Panc1 (cell line): ENCODE results near the gene ALS2CL. TPM values are rescaled to one million over a fixed set of nuclear protein-coding genes. Genes with fewer than 3 reads are reported as not detected.

ENCODE experiments used
- ATAC-seq: fragments of 200-7000 bp; cut with Tn5 transposase; 2 replicates; pipeline ENCODE4 v1.9.1; 2020; ENCODE audit warnings: mild to moderate bottlenecking, moderate library complexity
- BruUV-seq: library from RNA; stranded (reverse); fragments of 400-500 nt; replicated peaks from 2 replicates; lab custom pipeline; 2021; lab: Mats Ljungman, UMichigan
- CTCF ChIA-PET: fragments of 300-600 bp; sonication (Branson Sonifier 250); formaldehyde crosslinking; loops from one replicate; lab custom pipeline; 2022; ENCODE audit warnings: antibody characterized with exemption; lab: Charles Lee
- POLR2A ChIA-PET: fragments of 300-600 bp; sonication (Branson Sonifier 250); formaldehyde crosslinking; loops from one replicate; lab custom pipeline; 2022; ENCODE audit warnings: antibody characterized with exemption; lab: Charles Lee
- DNase-seq: peaks from one replicate; pipeline ENCODE4 v3.0.0-alpha.2; 2010; ENCODE audit warnings: low read depth, low spot score
- H3K27ac ChIP-seq: 2 replicates; pipeline ENCODE4 v1.5.1; 2011; ENCODE audit warnings: mild to moderate bottlenecking, low read length, inconsistent platforms
- H3K27me3 ChIP-seq: fragments of 200-500 bp; sonication (Bioruptor generic); 2 replicates; pipeline ENCODE4 v1.6.0; 2014; ENCODE audit warnings: low read length, inconsistent platforms; ENCODE audit not compliant: control insufficient read depth, insufficient read depth
- H3K36me3 ChIP-seq: fragments of 200-500 bp; sonication (Bioruptor generic); 2 replicates; pipeline ENCODE4 v1.5.1; 2014; ENCODE audit warnings: inconsistent platforms, mild to moderate bottlenecking, low read length, moderate library complexity; ENCODE audit not compliant: control insufficient read depth, insufficient read depth
- H3K4me1 ChIP-seq: 2 replicates; pipeline ENCODE4 v1.5.1; 2011; ENCODE audit warnings: inconsistent platforms, mild to moderate bottlenecking, low read length, moderate library complexity; ENCODE audit not compliant: control insufficient read depth, insufficient read depth
- H3K4me3 ChIP-seq, 2 experiments: 2 replicates each; pipeline ENCODE4 v1.5.1; 2011 to 2012; ENCODE audit warnings: low read depth in 2 of 2, low read length in 2 of 2, mild to moderate bottlenecking in 2 of 2, inconsistent platforms in 1 of 2, moderate library complexity in 1 of 2
- H3K9me3 ChIP-seq: fragments of 200-500 bp; sonication (Bioruptor generic); 2 replicates; pipeline ENCODE4 v1.5.1; 2014; ENCODE audit warnings: low read depth, mild to moderate bottlenecking, inconsistent platforms, low read length, moderate library complexity; ENCODE audit not compliant: control insufficient read depth, insufficient read depth
- CTCF ChIP-seq: fragments of 450-650 bp; IDR thresholded peaks from 2 replicates; pipeline ENCODE4 v1.5.1; 2017; ENCODE audit warnings: mild to moderate bottlenecking
- POLR2AphosphoS5 ChIP-seq: IDR thresholded peaks from 2 replicates; pipeline ENCODE4 v1.6.1; 2012; ENCODE audit warnings: mild to moderate bottlenecking, low read depth, low read length, moderate library complexity
- SIN3A ChIP-seq: IDR thresholded peaks from 2 replicates; pipeline ENCODE4 v1.6.1; 2012; ENCODE audit warnings: low read depth, mild to moderate bottlenecking, low read length, moderate library complexity, borderline replicate concordance; ENCODE audit not compliant: insufficient read depth
- TCF7L2 ChIP-seq: IDR thresholded peaks from 2 replicates; pipeline ENCODE4 v1.6.1; 2011; ENCODE audit warnings: mild to moderate bottlenecking, low read depth, low read length, inconsistent platforms
- in situ Hi-C: cut with HindIII; loops from 2 replicates; pipeline ENCODE4 v1.10.0; 2016; ENCODE audit warnings: low sequenced_read_pairs, low pct_unique_long_range_greater_than_20kb
- intact Hi-C: fragments of 100-400 bp; cut with micrococcal nuclease; formaldehyde crosslinking; loops from one replicate; pipeline ENCODE4 v1.10.0; 2022; ENCODE audit not compliant: unreplicated experiment
- total RNA-seq: library from RNA; stranded (reverse); gene quantifications from one replicate; pipeline ENCODE4 v1.2.1, GENCODE V29; 2021; ENCODE audit not compliant: unreplicated experiment
- TF ChIP-seq, protein P1 (sequence below), 2 experiments: IDR thresholded peaks; 2 replicates each; pipeline ENCODE4 v1.6.1; 2011 to 2012; ENCODE audit warnings: low read depth in 2 of 2, control low read depth in 1 of 2, low read length in 1 of 2, mild to moderate bottlenecking in 1 of 2, moderate library complexity in 1 of 2; ENCODE audit not compliant: insufficient read depth in 1 of 2

The ALS2CL gene
- total RNA-seq, 1 experiment from 2014 or later = 2.7 TPM

DNA sequence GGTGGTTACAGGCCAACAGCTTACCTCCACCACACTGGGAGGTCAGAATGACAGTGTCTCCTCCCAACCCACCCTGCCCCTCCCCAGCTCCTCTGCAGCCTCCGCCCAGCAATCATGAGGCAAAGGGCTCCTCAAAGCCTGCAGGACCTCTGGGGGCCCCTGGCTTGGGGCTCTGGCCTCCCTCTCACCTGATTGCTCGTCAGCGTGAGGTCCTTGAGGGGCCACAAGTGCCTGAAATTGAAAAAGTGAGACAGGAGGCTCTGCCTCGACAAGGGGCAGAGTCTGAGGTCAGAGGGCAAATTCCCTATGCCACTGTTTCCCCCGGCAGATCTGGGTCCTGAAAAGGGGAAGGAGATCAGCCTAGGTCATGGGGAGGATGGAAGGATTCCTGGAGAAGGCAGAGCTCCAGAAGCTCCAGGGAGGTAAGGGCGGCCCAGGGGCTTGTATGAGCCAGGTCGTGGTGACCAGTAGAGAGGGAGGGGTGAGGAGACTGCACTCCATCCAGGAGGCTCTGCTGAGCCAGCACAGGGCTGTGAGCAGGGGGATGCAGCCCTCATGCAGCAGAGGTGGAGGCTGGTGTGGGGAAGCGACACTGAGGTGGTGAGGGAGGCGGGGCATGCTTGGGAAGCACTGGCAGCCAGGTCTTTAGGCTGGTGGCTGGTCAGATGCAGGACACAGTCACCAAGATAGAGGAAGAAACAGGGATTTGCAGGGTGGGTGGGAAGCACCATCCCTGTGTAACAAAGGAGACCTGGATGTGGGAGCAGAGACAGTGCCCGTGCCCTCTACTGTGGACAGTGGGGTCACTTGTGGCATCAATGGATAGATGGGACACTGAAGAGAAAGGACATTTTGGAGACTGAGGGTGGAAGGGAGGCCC is 20.1 kb downstream of the ALS2CL start:
- CTCF ChIA-PET = no interaction called here
- no TSS peak for BruUV-seq

GRCh38 chr3:46672349-46672695 is 21.2 kb downstream of the ALS2CL start:
- CTCF ChIA-PET = no interaction called here
- TF ChIP-seq, protein P1, sequence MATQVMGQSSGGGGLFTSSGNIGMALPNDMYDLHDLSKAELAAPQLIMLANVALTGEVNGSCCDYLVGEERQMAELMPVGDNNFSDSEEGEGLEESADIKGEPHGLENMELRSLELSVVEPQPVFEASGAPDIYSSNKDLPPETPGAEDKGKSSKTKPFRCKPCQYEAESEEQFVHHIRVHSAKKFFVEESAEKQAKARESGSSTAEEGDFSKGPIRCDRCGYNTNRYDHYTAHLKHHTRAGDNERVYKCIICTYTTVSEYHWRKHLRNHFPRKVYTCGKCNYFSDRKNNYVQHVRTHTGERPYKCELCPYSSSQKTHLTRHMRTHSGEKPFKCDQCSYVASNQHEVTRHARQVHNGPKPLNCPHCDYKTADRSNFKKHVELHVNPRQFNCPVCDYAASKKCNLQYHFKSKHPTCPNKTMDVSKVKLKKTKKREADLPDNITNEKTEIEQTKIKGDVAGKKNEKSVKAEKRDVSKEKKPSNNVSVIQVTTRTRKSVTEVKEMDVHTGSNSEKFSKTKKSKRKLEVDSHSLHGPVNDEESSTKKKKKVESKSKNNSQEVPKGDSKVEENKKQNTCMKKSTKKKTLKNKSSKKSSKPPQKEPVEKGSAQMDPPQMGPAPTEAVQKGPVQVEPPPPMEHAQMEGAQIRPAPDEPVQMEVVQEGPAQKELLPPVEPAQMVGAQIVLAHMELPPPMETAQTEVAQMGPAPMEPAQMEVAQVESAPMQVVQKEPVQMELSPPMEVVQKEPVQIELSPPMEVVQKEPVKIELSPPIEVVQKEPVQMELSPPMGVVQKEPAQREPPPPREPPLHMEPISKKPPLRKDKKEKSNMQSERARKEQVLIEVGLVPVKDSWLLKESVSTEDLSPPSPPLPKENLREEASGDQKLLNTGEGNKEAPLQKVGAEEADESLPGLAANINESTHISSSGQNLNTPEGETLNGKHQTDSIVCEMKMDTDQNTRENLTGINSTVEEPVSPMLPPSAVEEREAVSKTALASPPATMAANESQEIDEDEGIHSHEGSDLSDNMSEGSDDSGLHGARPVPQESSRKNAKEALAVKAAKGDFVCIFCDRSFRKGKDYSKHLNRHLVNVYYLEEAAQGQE (IDR thresholded peaks at IDR 0.05; ENCODE audit: insufficient read depth in 1 of 2, low read depth in 2 of 2, low read length in 1 of 2) = no peak
- no peak for TF ChIP-seq CTCF
- no peak for TF ChIP-seq SIN3A
- no peak for TF ChIP-seq POLR2AphosphoS5
- TF ChIP-seq TCF7L2 = no peak
- Histone ChIP-seq H3K36me3 (no peaks in the 10 kb centered on the region), H3K9me3 (no peaks in the 10 kb centered on the region), H3K4me1 (no peaks in the 10 kb centered on the region), H3K27ac (no peak overlapping the region), H3K4me3 (no peak overlapping the region), H3K27me3 (no peaks in the 10 kb centered on the region)
- DNase-seq = no peak
- in situ Hi-C loops (no loop called here), intact Hi-C loops (no loop called here)
- no peak for ATAC-seq
- POLR2A ChIA-PET = no interaction called here
- BruUV-seq = no TSS peak

More for the DNA sequence above, 20.1 kb downstream of the ALS2CL start:
- Histone ChIP-seq H3K27ac (no peak overlapping the region), H3K36me3 (no peaks in the 10 kb centered on the region), H3K27me3 (no peaks in the 10 kb centered on the region), H3K4me1 (no peaks in the 10 kb centered on the region), H3K9me3 (no peaks in the 10 kb centered on the region), H3K4me3 (no peak overlapping the region)
- no peak for ATAC-seq
- in situ Hi-C loops = no loop called here
- POLR2A ChIA-PET = no interaction called here
- intact Hi-C loops = no loop called here
- DNase-seq = no peak
- no peak for TF ChIP-seq SIN3A
- TF ChIP-seq CTCF = no peak
- no peak for TF ChIP-seq TCF7L2
